Measurements from ENCODE around the gene TSPAN12.

DNA sequence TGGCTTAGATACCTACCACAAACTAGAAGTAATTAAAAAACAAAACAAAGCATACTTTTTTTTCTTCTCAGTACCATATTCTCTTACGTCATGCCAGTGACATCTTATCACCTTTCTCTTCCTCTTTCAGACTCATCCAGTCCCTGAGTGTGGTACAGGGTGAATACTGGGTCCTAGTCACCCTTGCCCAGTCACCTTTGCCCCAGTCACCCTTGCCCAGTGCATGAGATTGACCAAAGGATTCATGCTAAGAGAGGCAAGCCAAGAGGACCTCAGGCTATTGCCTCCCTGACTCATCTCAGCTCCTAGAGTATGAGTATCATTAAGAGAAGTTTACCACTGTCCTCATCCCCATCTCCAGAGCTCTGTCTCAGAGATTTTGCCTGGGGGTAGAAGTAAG lies 10.0 kb upstream of the TSPAN12 start:
- TF ChIP-seq, protein P1, sequence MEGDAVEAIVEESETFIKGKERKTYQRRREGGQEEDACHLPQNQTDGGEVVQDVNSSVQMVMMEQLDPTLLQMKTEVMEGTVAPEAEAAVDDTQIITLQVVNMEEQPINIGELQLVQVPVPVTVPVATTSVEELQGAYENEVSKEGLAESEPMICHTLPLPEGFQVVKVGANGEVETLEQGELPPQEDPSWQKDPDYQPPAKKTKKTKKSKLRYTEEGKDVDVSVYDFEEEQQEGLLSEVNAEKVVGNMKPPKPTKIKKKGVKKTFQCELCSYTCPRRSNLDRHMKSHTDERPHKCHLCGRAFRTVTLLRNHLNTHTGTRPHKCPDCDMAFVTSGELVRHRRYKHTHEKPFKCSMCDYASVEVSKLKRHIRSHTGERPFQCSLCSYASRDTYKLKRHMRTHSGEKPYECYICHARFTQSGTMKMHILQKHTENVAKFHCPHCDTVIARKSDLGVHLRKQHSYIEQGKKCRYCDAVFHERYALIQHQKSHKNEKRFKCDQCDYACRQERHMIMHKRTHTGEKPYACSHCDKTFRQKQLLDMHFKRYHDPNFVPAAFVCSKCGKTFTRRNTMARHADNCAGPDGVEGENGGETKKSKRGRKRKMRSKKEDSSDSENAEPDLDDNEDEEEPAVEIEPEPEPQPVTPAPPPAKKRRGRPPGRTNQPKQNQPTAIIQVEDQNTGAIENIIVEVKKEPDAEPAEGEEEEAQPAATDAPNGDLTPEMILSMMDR (IDR thresholded peaks at IDR 0.05) = no peak
- TF ChIP-seq EP300 (IDR thresholded peaks at IDR 0.05) (no peak), POLR2A (IDR thresholded peaks at IDR 0.05) (no peak)

All from ovary (tissue), 3 donors.